K562 (cell line): ENCODE measurements around the gene PITPNC1. TPM values are rescaled to one million over a fixed set of nuclear protein-coding genes. Genes with fewer than 3 reads are reported as not detected.
A peak's percentile ranks its signal among the peaks of the same experiment; 100 is the strongest.

Experiments
- ARNT ChIP-seq, 2 experiments: fragments of 450-650 bp; IDR thresholded peaks; 2 replicates each; pipeline ENCODE4 v1.6.1; 2016; ENCODE audit warnings: mild to moderate bottlenecking in 1 of 2
- CSDE1 ChIP-seq, 2 experiments: fragments of 450-650 bp; IDR thresholded peaks; 2 replicates each; pipeline ENCODE4 v1.6.1; 2016; ENCODE audit warnings: mild to moderate bottlenecking in 1 of 2
- HINFP ChIP-seq: fragments of 450-650 bp; conservative IDR thresholded peaks from 2 replicates; pipeline ENCODE4 v1.6.1; 2016; ENCODE audit warnings: missing genetic modification characterization, low read depth, mild to moderate bottlenecking, control low read depth, missing compliant biosample characterization
- KLF13 ChIP-seq: fragments of 450-650 bp; IDR thresholded peaks from 2 replicates; pipeline ENCODE4 v1.6.1; 2016; ENCODE audit warnings: missing genetic modification characterization, low read depth, mild to moderate bottlenecking, missing compliant biosample characterization, moderate library complexity, borderline replicate concordance
- MCM3 ChIP-seq: fragments of 450-650 bp; IDR thresholded peaks from 2 replicates; pipeline ENCODE4 v1.6.1; 2016
- MEF2A ChIP-seq: IDR thresholded peaks from 2 replicates; pipeline ENCODE4 v1.6.1; 2011; ENCODE audit warnings: low read depth, mild to moderate bottlenecking, low read length, moderate library complexity; ENCODE audit not compliant: control insufficient read depth
- MLLT1 ChIP-seq, 2 experiments: fragments of 450-650 bp; IDR thresholded peaks; 2 replicates each; pipeline ENCODE4 v1.6.1; 2016
- MYBL2 ChIP-seq, 2 experiments: fragments of 450-650 bp in 1 of 2; sonication (generic) in 1 of 2; formaldehyde crosslinking in 1 of 2; IDR thresholded peaks; 2 replicates each; pipeline versions ENCODE4 v1.6.1 to v1.8.1; 2017 to 2022; ENCODE audit warnings: borderline replicate concordance in 1 of 2, inconsistent platforms in 1 of 2, low read depth in 1 of 2, mild to moderate bottlenecking in 1 of 2, missing genetic modification reagents in 1 of 2, moderate library complexity in 1 of 2
- RUNX1 ChIP-seq: sonication (generic); IDR thresholded peaks from 2 replicates; pipeline ENCODE4 v1.6.1; 2016; ENCODE audit warnings: antibody characterized with exemption, low read depth
- SAFB2 ChIP-seq: fragments of 200-400 bp; formaldehyde crosslinking; IDR thresholded peaks from 2 replicates; pipeline ENCODE4 v1.6.1; 2018; ENCODE audit warnings: borderline replicate concordance, low read length, low read depth, moderate library complexity; ENCODE audit not compliant: severe bottlenecking
- TAF7 ChIP-seq: fragments of 450-650 bp; IDR thresholded peaks from 2 replicates; pipeline ENCODE4 v1.6.1; 2016; ENCODE audit warnings: missing genetic modification characterization, missing compliant biosample characterization
- TCF7 ChIP-seq: sonication (generic); IDR thresholded peaks from 2 replicates; pipeline ENCODE4 v1.6.1; 2016; ENCODE audit warnings: antibody characterized with exemption, borderline replicate concordance
- TRIM24 ChIP-seq, 2 experiments: fragments of 450-650 bp; IDR thresholded peaks; 2 replicates each; pipeline ENCODE4 v1.6.1; 2016
- TRIM25 ChIP-seq: fragments of 450-650 bp; IDR thresholded peaks from 2 replicates; pipeline ENCODE4 v1.7.0; 2016; ENCODE audit warnings: borderline replicate concordance
- YBX1 ChIP-seq: fragments of 450-650 bp; IDR thresholded peaks from 2 replicates; pipeline ENCODE4 v1.7.1; 2016; ENCODE audit warnings: mild to moderate bottlenecking
- ZFP91 ChIP-seq: sonication (generic); formaldehyde crosslinking; IDR thresholded peaks from 2 replicates; pipeline ENCODE4 v1.8.0; 2022; ENCODE audit warnings: mild to moderate bottlenecking, missing genetic modification reagents
- ZNF239 ChIP-seq: fragments of 250-450 bp; sonication (Bioruptor Pico); IDR thresholded peaks from 2 replicates; pipeline ENCODE4 v1.4.0; 2020; ENCODE audit warnings: mild to moderate bottlenecking
- ZNF512 ChIP-seq: IDR thresholded peaks from 2 replicates; pipeline ENCODE4 v1.6.1; 2016; ENCODE audit warnings: missing genetic modification characterization, missing compliant biosample characterization
- ZNF780A ChIP-seq: fragments of 250-450 bp; sonication (Bioruptor Pico); IDR thresholded peaks from 2 replicates; pipeline ENCODE4 v1.5.0; 2021; ENCODE audit warnings: mild to moderate bottlenecking
- polyA plus RNA-seq, 8 experiments: library from polyadenylated mRNA; depleted of rRNA in 4 of 8; stranded (reverse) in 5 of 8; unstranded in 3 of 8; fragments of >200 nt; fragmentation: Nextera tagmentation in 2 of 8; fragmentation: Illumina TruSeq in 1 of 8; extraction: Ambion mirVana in 2 of 8; extraction: Trizol in 1 of 8; gene quantifications; 2 replicates each; pipeline versions ENCODE4 v1.2.1 to v1.2.3, GENCODE V29; 2011 to 2014; ENCODE audit warnings: inconsistent platforms in 1 of 8, missing spikeins in 1 of 8
- total RNA-seq, 7 experiments: library from RNA; depleted of rRNA in 6 of 7; stranded (reverse); fragments of >200 nt in 6 of 7; fragmentation: Illumina TruSeq in 2 of 7; extraction: Trizol in 2 of 7; gene quantifications; 2 replicates each; pipeline versions ENCODE4 v1.2.1 to v1.2.3, GENCODE V29; 2011 to 2021; ENCODE audit warnings: low replicate concordance in 1 of 7

Gene PITPNC1
- total and polyA plus RNA-seq, 9 of the 15 experiments (the other 6 are each of a cell fraction or from before 2014, with no cell fraction given) = 0.11 to 1.1 (median 0.65) TPM

- no peak for TF ChIP-seq ZFP91 (CRISPR knock-in tag)
- no peak for TF ChIP-seq RUNX1
- no peak for TF ChIP-seq ZNF780A (CRISPR knock-in tag)
- no peak for TF ChIP-seq MEF2A
- no peak for TF ChIP-seq CSDE1 (IDR thresholded peaks at IDR 0.05)
- TF ChIP-seq TAF7 (tag) = no peak
- TF ChIP-seq HINFP (tag) = no peak
- no peak for TF ChIP-seq SAFB2
- TF ChIP-seq MYBL2 (IDR thresholded peaks at IDR 0.05; ENCODE audit: low read depth) = no peak
- no peak for TF ChIP-seq MYBL2 (CRISPR knock-in tag; IDR thresholded peaks at IDR 0.05; ENCODE audit: borderline replicate concordance)
- TF ChIP-seq TRIM24 (IDR thresholded peaks at IDR 0.05) = peak in 1 of 2 experiments; percentile 28; a peak in 1 of 4 replicates
- TF ChIP-seq TRIM25 = no peak
- TF ChIP-seq MCM3 = no peak
- no peak for TF ChIP-seq YBX1
- TF ChIP-seq ARNT (IDR thresholded peaks at IDR 0.05) = no peak
- no peak for TF ChIP-seq ZNF239 (CRISPR knock-in tag)
- TF ChIP-seq ZNF512 = no peak
- TF ChIP-seq KLF13 = no peak
- no peak for TF ChIP-seq TCF7
- TF ChIP-seq MLLT1 (IDR thresholded peaks at IDR 0.05) = no peak
These were observed 186.7 kb downstream of the PITPNC1 start (continued) for GRCh38 chr17:67563692-67564228.
